ENCODE data around the gene TDRD12.

Gene TDRD12

GRCh38 chr19:32816555-32817099 lies 97.1 kb downstream of the TDRD12 start:
- Histone ChIP-seq H3K27ac (ENCODE audit: low read depth, low read length) (no peak overlapping the region), H4K20me1 (ENCODE audit: low read depth, low read length) (no peaks in the 10 kb centered on the region), H3K9ac (ENCODE audit: low read length) (no peak overlapping the region), H3K9me2 (replicated peaks; ENCODE audit: insufficient read depth, low read length) (no peaks in the 10 kb centered on the region), H3K27me3 (ENCODE audit: low read length) (no peaks in the 10 kb centered on the region), H3F3A (ENCODE audit: insufficient read depth) (no peaks in the 10 kb centered on the region), H3K79me2 (ENCODE audit: insufficient read depth, low read length) (no peaks in the 10 kb centered on the region), H2AFZ (ENCODE audit: low read depth, low read length, severe bottlenecking) (no peak overlapping the region), H3K9me3 (ENCODE audit: insufficient read depth, low read length) (no peaks in the 10 kb centered on the region), H3K4me3 (ENCODE audit: insufficient read depth, low read length, poor library complexity, severe bottlenecking) (no peak overlapping the region), H3K36me3 (ENCODE audit: low read length) (no peaks in the 10 kb centered on the region), H3K4me2 (ENCODE audit: low read depth, low read length, poor library complexity, severe bottlenecking) (no peak overlapping the region)
- TF ChIP-seq CTCF (IDR thresholded peaks at IDR 0.05; ENCODE audit: insufficient read depth, low read length, poor library complexity, severe bottlenecking), result no peak
- no peak for TF ChIP-seq EZH2phosphoT487 (conservative IDR thresholded peaks at IDR 0.05; ENCODE audit: low read length)

- Histone ChIP-seq H3K27ac (ENCODE audit: low read depth, low read length) (no peak overlapping the region), H3K9me2 (replicated peaks; ENCODE audit: insufficient read depth, low read length) (no peaks in the 10 kb centered on the region), H2AFZ (ENCODE audit: low read depth, low read length, severe bottlenecking) (no peak overlapping the region), H3K4me2 (ENCODE audit: low read depth, low read length, poor library complexity, severe bottlenecking) (no peak overlapping the region), H3K9me3 (ENCODE audit: insufficient read depth, low read length) (no peaks in the 10 kb centered on the region), H3K9ac (ENCODE audit: low read length) (no peak overlapping the region), H3K4me3 (ENCODE audit: insufficient read depth, low read length, poor library complexity, severe bottlenecking) (no peak overlapping the region), H4K20me1 (ENCODE audit: low read depth, low read length) (no peaks in the 10 kb centered on the region), H3K79me2 (ENCODE audit: insufficient read depth, low read length) (no peaks in the 10 kb centered on the region), H3K36me3 (ENCODE audit: low read length) (no peaks in the 10 kb centered on the region), H3F3A (ENCODE audit: insufficient read depth) (no peaks in the 10 kb centered on the region), H3K27me3 (ENCODE audit: low read length) (no peaks in the 10 kb centered on the region)
- no peak for TF ChIP-seq CTCF (IDR thresholded peaks at IDR 0.05; ENCODE audit: insufficient read depth, low read length, poor library complexity, severe bottlenecking)
- no peak for TF ChIP-seq EZH2phosphoT487 (conservative IDR thresholded peaks at IDR 0.05; ENCODE audit: low read length)
Observed at GRCh38 chr19:32817569-32818476, 98.3 kb downstream of the TDRD12 start.

GRCh38 chr19:32818536-32818935 lies 99.0 kb downstream of the TDRD12 start:
- Histone ChIP-seq H3K4me3 (ENCODE audit: insufficient read depth, low read length, poor library complexity, severe bottlenecking) (no peak overlapping the region), H3F3A (ENCODE audit: insufficient read depth) (no peaks in the 10 kb centered on the region), H3K27me3 (ENCODE audit: low read length) (no peaks in the 10 kb centered on the region), H3K36me3 (ENCODE audit: low read length) (no peaks in the 10 kb centered on the region), H2AFZ (ENCODE audit: low read depth, low read length, severe bottlenecking) (no peak overlapping the region), H3K27ac (ENCODE audit: low read depth, low read length) (no peak overlapping the region), H3K79me2 (ENCODE audit: insufficient read depth, low read length) (no peaks in the 10 kb centered on the region), H3K9me3 (ENCODE audit: insufficient read depth, low read length) (no peaks in the 10 kb centered on the region), H3K9me2 (replicated peaks; ENCODE audit: insufficient read depth, low read length) (no peaks in the 10 kb centered on the region), H3K4me2 (ENCODE audit: low read depth, low read length, poor library complexity, severe bottlenecking) (no peak overlapping the region), H4K20me1 (ENCODE audit: low read depth, low read length) (no peaks in the 10 kb centered on the region), H3K9ac (ENCODE audit: low read length) (no peak overlapping the region)
- TF ChIP-seq EZH2phosphoT487 (conservative IDR thresholded peaks at IDR 0.05; ENCODE audit: low read length) (no peak), CTCF (IDR thresholded peaks at IDR 0.05; ENCODE audit: insufficient read depth, low read length, poor library complexity, severe bottlenecking) (no peak)

Measured in SU-DHL-6 (cell line).